ENCODE data around the gene ZBTB40. TPM values are rescaled to one million over a fixed set of nuclear protein-coding genes. Genes with fewer than 3 reads are reported as not detected.

Gene ZBTB40
- total and polyA plus RNA-seq, 2 of the 13 experiments (the other 11 are each of a cell fraction or from before 2014, with no cell fraction given) = 8.8 to 16.5 TPM

DNA sequence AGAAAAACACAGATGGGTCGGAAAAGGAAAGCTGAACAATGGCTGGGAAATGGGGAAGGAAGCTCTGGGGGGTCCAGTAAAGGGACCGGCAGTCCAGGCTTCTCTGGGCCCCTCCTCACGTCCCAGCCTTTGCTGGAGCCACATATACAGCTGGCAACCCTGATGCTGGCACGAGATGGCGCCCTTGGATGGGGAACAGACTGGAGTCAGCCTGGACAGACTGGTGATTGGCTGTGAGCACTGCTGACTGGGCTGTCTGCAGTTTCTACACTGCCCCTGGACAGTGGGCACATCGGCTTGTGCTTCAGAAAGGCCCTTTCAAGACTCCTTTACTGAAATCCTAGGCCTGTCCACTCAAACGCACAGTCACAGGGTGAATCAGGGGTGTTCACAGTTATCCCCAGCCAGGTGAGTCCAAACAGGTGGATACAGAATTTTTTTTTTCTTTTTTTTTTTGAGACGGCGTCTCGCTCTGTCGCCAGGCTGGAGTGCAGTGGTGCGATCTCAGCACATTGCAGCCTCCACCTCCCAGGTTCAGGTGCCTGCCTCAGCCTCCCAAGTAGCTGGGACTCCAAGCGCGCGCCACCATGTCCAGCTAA, 31.1 kb upstream of the ZBTB40 start (continued):
- TF ChIP-seq NFE2L2 (IDR thresholded peaks at IDR 0.05; ENCODE audit: low read length) (no peak), BCL6 (CRISPR knock-in tag; IDR thresholded peaks at IDR 0.05) (no peak), ZNF264 (CRISPR knock-in tag; IDR thresholded peaks at IDR 0.05) (no peak), ZNF782 (CRISPR knock-in tag; IDR thresholded peaks at IDR 0.05; ENCODE audit: borderline replicate concordance) (0 out of 2 replicates have a peak, but pooled peaks have one; percentile 30), PTBP1 (IDR thresholded peaks at IDR 0.05; ENCODE audit: low read depth, low read length, poor library complexity, severe bottlenecking) (no peak), ZNF331 (CRISPR knock-in tag; IDR thresholded peaks at IDR 0.05) (peak; percentile 34; the same call in 1 of the 2 replicates), CBFB (CRISPR knock-in tag; IDR thresholded peaks at IDR 0.05) (0 out of 2 replicates have a peak, but pooled peaks have one; percentile 44), ZBTB38 (CRISPR knock-in tag; IDR thresholded peaks at IDR 0.05) (no peak), KDM5B (CRISPR knock-in tag; IDR thresholded peaks at IDR 0.05; ENCODE audit: borderline replicate concordance) (0 out of 2 replicates have a peak, but pooled peaks have one; percentile 45), THAP11 (CRISPR knock-in tag; IDR thresholded peaks at IDR 0.05) (peak; percentile 61; the same call in 1 of the 2 replicates), JDP2 (CRISPR knock-in tag; IDR thresholded peaks at IDR 0.05; ENCODE audit: borderline replicate concordance) (no peak), STAG1 (CRISPR knock-in tag; IDR thresholded peaks at IDR 0.05) (peak; percentile 99), RAD21 (CRISPR knock-in tag; IDR thresholded peaks at IDR 0.05) (peak; percentile 98), RBM22 (optimal IDR thresholded peaks at IDR 0.05; ENCODE audit: low read length) (no peak), ZSCAN20 (CRISPR knock-in tag; IDR thresholded peaks at IDR 0.05; ENCODE audit: borderline replicate concordance) (no peak), ZNF225 (CRISPR knock-in tag; IDR thresholded peaks at IDR 0.05) (0 out of 2 replicates have a peak, but pooled peaks have one; percentile 36), IRF2 (CRISPR knock-in tag; IDR thresholded peaks at IDR 0.05) (peak; percentile 44; the same call in 1 of the 2 replicates), ZNF607 (CRISPR knock-in tag; IDR thresholded peaks at IDR 0.05; ENCODE audit: borderline replicate concordance) (peak; percentile 12; the same call in 1 of the 2 replicates), SOX6 (IDR thresholded peaks at IDR 0.05) (no peak), SOX6 (CRISPR knock-in tag; IDR thresholded peaks at IDR 0.05) (0 out of 2 replicates have a peak, but pooled peaks have one; percentile 27), RXRB (CRISPR knock-in tag; IDR thresholded peaks at IDR 0.05; ENCODE audit: borderline replicate concordance) (peak; percentile 20; the same call in 1 of the 2 replicates), SMAD3 (CRISPR knock-in tag; IDR thresholded peaks at IDR 0.05) (0 out of 2 replicates have a peak, but pooled peaks have one; percentile 36), MAFK (conservative IDR thresholded peaks at IDR 0.05 in 1 of 2, IDR thresholded peaks at IDR 0.05 in 1 of 2; ENCODE audit: low read length in 2 of 2) (peak; percentile 64 to 77), NR2F6 (IDR thresholded peaks at IDR 0.05) (no peak), NR2F6 (CRISPR knock-in tag; IDR thresholded peaks at IDR 0.05) (peak; percentile 33; the same call in 1 of the 2 replicates), MAFF (IDR thresholded peaks at IDR 0.05; ENCODE audit: low read depth, low read length) (peak; percentile 70)
- TF ChIP-seq, protein P1, sequence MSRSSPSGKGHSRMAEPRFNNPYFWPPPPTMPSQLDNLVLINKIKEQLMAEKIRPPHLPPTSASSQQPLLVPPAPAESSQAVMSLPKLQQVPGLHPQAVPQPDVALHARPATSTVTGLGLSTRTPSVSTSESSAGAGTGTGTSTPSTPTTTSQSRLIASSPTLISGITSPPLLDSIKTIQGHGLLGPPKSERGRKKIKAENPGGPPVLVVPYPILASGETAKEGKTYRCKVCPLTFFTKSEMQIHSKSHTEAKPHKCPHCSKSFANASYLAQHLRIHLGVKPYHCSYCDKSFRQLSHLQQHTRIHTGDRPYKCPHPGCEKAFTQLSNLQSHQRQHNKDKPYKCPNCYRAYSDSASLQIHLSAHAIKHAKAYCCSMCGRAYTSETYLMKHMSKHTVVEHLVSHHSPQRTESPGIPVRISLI (CRISPR knock-in tag; IDR thresholded peaks at IDR 0.05; ENCODE audit: borderline replicate concordance) = 0 out of 2 replicates have a peak, but pooled peaks have one; percentile 31
- TF ChIP-seq, protein P2, sequence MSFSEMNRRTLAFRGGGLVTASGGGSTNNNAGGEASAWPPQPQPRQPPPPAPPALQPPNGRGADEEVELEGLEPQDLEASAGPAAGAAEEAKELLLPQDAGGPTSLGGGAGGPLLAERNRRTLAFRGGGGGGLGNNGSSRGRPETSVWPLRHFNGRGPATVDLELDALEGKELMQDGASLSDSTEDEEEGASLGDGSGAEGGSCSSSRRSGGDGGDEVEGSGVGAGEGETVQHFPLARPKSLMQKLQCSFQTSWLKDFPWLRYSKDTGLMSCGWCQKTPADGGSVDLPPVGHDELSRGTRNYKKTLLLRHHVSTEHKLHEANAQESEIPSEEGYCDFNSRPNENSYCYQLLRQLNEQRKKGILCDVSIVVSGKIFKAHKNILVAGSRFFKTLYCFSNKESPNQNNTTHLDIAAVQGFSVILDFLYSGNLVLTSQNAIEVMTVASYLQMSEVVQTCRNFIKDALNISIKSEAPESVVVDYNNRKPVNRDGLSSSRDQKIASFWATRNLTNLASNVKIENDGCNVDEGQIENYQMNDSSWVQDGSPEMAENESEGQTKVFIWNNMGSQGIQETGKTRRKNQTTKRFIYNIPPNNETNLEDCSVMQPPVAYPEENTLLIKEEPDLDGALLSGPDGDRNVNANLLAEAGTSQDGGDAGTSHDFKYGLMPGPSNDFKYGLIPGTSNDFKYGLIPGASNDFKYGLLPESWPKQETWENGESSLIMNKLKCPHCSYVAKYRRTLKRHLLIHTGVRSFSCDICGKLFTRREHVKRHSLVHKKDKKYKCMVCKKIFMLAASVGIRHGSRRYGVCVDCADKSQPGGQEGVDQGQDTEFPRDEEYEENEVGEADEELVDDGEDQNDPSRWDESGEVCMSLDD (CRISPR knock-in tag; IDR thresholded peaks at IDR 0.05; ENCODE audit: borderline replicate concordance) = no peak
- TF ChIP-seq, protein P3, sequence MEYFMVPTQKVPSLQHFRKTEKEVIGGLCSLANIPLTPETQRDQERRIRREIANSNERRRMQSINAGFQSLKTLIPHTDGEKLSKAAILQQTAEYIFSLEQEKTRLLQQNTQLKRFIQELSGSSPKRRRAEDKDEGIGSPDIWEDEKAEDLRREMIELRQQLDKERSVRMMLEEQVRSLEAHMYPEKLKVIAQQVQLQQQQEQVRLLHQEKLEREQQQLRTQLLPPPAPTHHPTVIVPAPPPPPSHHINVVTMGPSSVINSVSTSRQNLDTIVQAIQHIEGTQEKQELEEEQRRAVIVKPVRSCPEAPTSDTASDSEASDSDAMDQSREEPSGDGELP (IDR thresholded peaks at IDR 0.05; ENCODE audit: borderline replicate concordance, low read depth) = peak; percentile 58; the same call in 1 of the 2 replicates

Measured in HepG2 (cell line).